ENCODE measurements around the gene PER1.

PER1 gene

DNA sequence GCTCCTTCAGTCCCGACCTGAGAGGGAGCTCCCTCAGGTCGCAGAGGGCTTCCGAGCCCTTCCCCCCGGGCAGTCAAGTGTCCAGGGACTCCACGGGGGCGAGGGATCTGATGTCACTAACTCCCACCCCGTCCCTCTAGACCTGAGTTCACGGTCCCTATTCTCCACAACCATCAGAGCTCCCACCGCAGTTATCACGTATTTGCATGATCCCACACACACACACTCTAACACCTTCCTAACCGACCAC lies 3.7 kb upstream of the PER1 start:
- no peak for TF ChIP-seq EZH2phosphoT487 (IDR thresholded peaks at IDR 0.05; ENCODE audit: borderline replicate concordance)
- TF ChIP-seq, protein P1, sequence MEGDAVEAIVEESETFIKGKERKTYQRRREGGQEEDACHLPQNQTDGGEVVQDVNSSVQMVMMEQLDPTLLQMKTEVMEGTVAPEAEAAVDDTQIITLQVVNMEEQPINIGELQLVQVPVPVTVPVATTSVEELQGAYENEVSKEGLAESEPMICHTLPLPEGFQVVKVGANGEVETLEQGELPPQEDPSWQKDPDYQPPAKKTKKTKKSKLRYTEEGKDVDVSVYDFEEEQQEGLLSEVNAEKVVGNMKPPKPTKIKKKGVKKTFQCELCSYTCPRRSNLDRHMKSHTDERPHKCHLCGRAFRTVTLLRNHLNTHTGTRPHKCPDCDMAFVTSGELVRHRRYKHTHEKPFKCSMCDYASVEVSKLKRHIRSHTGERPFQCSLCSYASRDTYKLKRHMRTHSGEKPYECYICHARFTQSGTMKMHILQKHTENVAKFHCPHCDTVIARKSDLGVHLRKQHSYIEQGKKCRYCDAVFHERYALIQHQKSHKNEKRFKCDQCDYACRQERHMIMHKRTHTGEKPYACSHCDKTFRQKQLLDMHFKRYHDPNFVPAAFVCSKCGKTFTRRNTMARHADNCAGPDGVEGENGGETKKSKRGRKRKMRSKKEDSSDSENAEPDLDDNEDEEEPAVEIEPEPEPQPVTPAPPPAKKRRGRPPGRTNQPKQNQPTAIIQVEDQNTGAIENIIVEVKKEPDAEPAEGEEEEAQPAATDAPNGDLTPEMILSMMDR (conservative IDR thresholded peaks at IDR 0.05; ENCODE audit: low read length) = no peak
- no peaks in the 10 kb centered on the region for H3K36me3 ChIP-seq (ENCODE audit: insufficient read depth, low read length)
- 0 out of 2 replicates have a peak overlapping the region, but pooled peaks have one; percentile 57 for H2AFZ ChIP-seq (ENCODE audit: low read length)

DNA sequence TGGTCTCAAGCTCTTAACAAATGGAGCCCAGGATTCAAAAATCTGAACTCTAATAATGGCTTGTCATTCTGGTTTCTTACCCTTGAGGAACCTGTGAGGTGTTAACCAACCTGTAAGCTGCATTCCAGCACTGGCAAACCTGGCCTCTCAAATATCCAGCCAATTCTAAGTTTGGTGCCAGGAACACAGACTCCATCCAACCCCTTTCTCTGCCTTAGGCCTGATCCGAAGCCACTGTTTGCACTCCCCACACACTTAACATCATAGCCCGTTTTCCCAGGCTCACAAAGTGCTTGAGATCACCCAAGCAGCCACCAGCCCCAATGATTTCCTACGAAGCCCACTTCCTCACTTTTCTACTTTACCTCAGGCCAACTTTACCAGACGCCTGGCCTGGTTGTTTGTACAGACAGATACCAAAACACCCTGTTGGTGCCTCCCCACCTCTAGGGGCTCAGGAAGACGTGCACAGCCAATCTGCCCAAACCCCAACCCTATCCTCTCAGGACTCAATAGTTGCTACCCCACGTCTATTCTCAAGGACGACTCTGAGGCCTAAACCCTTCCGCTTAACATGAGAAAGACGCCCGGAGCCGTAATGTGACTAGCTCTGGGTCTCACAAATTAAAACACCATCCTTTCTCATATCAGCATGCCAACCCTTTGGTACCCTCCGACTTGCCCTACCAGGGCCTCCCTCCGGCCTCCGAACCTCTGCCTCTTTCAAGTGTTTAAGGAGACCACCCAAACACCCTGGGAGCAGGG lies 3.2 kb upstream of the PER1 start:
- H3K9ac ChIP-seq (ENCODE audit: low read depth, low read length, poor library complexity, severe bottlenecking) = peak overlapping the region; percentile 45
- H3K9me3 ChIP-seq (ENCODE audit: insufficient read depth, low read depth, low read length) = no peaks in the 10 kb centered on the region
- peaks cover 29% of the 10 kb centered on the region for H4K20me1 ChIP-seq (ENCODE audit: insufficient read depth, low read length, poor library complexity, severe bottlenecking)
- no peaks in the 10 kb centered on the region for H3K36me3 ChIP-seq (ENCODE audit: insufficient read depth, low read length)
- 0 out of 2 replicates have a peak overlapping the region, but pooled peaks have one; percentile 57 for H2AFZ ChIP-seq (ENCODE audit: low read length)
- peaks cover 38% of the 10 kb centered on the region for H3K4me1 ChIP-seq (ENCODE audit: insufficient read depth, low read length, poor library complexity, severe bottlenecking)
- no peaks in the 10 kb centered on the region for H3K9me2 ChIP-seq (replicated peaks; ENCODE audit: low read depth, low read length)
- TF ChIP-seq, protein P1 (conservative IDR thresholded peaks at IDR 0.05; ENCODE audit: low read length) = no peak
- no peak for TF ChIP-seq EZH2phosphoT487 (IDR thresholded peaks at IDR 0.05; ENCODE audit: borderline replicate concordance)
- peak overlapping the region; percentile 75 for H3K4me3 ChIP-seq (ENCODE audit: low read length, poor library complexity, severe bottlenecking)
- H3F3A ChIP-seq (ENCODE audit: low read depth) = 0 out of 2 replicates have a peak, but pooled peaks cover 7% of the 10 kb centered on the region
- H3K4me2 ChIP-seq (ENCODE audit: low read depth, low read length, poor library complexity, severe bottlenecking) = peak overlapping the region; percentile 79
- H3K79me2 ChIP-seq (ENCODE audit: insufficient read depth, low read length) = peaks cover 17% of the 10 kb centered on the region; the same call in 1 of the 2 replicates
- H3K27me3 ChIP-seq (ENCODE audit: insufficient read depth, low read length, poor library complexity, severe bottlenecking) = no peaks in the 10 kb centered on the region

More for the DNA sequence above, 3.7 kb upstream of the PER1 start:
- no peaks in the 10 kb centered on the region for H3K27me3 ChIP-seq (ENCODE audit: insufficient read depth, low read length, poor library complexity, severe bottlenecking)
- H3K9me3 ChIP-seq (ENCODE audit: insufficient read depth, low read depth, low read length) = no peaks in the 10 kb centered on the region
- H3F3A ChIP-seq (ENCODE audit: low read depth) = 0 out of 2 replicates have a peak, but pooled peaks cover 7% of the 10 kb centered on the region
- peaks cover 36% of the 10 kb centered on the region for H3K4me1 ChIP-seq (ENCODE audit: insufficient read depth, low read length, poor library complexity, severe bottlenecking)
- H3K79me2 ChIP-seq (ENCODE audit: insufficient read depth, low read length) = peaks cover 15% of the 10 kb centered on the region
- no peaks in the 10 kb centered on the region for H3K9me2 ChIP-seq (replicated peaks; ENCODE audit: low read depth, low read length)
- H3K9ac ChIP-seq (ENCODE audit: low read depth, low read length, poor library complexity, severe bottlenecking) = peak overlapping the region; percentile 45
- H3K4me3 ChIP-seq (ENCODE audit: low read length, poor library complexity, severe bottlenecking) = peak overlapping the region; percentile 75
- H4K20me1 ChIP-seq (ENCODE audit: insufficient read depth, low read length, poor library complexity, severe bottlenecking) = peaks cover 29% of the 10 kb centered on the region
- peak overlapping the region; percentile 79 for H3K4me2 ChIP-seq (ENCODE audit: low read depth, low read length, poor library complexity, severe bottlenecking)

DNA sequence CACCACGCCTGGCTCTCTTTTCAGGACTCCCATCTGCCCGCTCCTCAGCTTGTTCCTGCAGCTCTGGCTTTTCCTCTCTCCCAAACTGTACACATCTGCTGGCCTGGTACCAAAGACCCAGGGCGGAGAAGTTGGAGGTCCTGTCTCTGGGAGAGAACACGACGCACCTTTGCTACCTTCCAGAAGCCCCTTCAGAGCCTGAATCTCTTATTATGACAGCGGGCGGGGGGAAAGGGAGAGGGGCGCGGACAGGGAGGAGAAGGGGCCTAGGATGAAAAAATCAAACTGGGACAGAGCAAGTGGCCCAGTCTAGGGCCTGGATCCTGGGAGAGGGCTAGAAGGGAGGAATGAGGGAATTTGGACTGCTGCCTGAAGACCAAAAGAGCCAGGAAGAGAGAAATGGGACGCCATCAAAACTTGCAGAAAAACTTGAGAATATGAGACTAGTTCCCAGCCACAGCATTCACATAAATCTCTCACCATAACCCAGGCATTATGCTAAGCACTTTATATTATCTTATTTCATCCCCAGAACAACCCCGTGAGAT lies 2.5 kb upstream of the PER1 start:
- H3K9me3 ChIP-seq (ENCODE audit: insufficient read depth, low read depth, low read length) = no peaks in the 10 kb centered on the region
- H3K4me2 ChIP-seq (ENCODE audit: low read depth, low read length, poor library complexity, severe bottlenecking) = peak overlapping the region; percentile 79
- no peaks in the 10 kb centered on the region for H3K27me3 ChIP-seq (ENCODE audit: insufficient read depth, low read length, poor library complexity, severe bottlenecking)
- TF ChIP-seq EZH2phosphoT487 (IDR thresholded peaks at IDR 0.05; ENCODE audit: borderline replicate concordance) = no peak
- TF ChIP-seq, protein P1 (conservative IDR thresholded peaks at IDR 0.05; ENCODE audit: low read length) = no peak
- H3K79me2 ChIP-seq (ENCODE audit: insufficient read depth, low read length) = peaks cover 17% of the 10 kb centered on the region; the same call in 1 of the 2 replicates
- H3K9ac ChIP-seq (ENCODE audit: low read depth, low read length, poor library complexity, severe bottlenecking) = no peak overlapping the region
- H3K4me3 ChIP-seq (ENCODE audit: low read length, poor library complexity, severe bottlenecking) = no peak overlapping the region
- H2AFZ ChIP-seq (ENCODE audit: low read length) = no peak overlapping the region
- peaks cover 27% of the 10 kb centered on the region for H4K20me1 ChIP-seq (ENCODE audit: insufficient read depth, low read length, poor library complexity, severe bottlenecking)
- H3K9me2 ChIP-seq (replicated peaks; ENCODE audit: low read depth, low read length) = no peaks in the 10 kb centered on the region
- H3K36me3 ChIP-seq (ENCODE audit: insufficient read depth, low read length) = peaks cover 2% of the 10 kb centered on the region; the same call in 1 of the 2 replicates
- peaks cover 39% of the 10 kb centered on the region for H3K4me1 ChIP-seq (ENCODE audit: insufficient read depth, low read length, poor library complexity, severe bottlenecking)
- H3F3A ChIP-seq (ENCODE audit: low read depth) = 0 out of 2 replicates have a peak, but pooled peaks cover 4% of the 10 kb centered on the region

Data from Loucy (cell line).